OCI-LY7 (cell line): Measurements from ENCODE around the gene LBR. TPM values are rescaled to one million over a fixed set of nuclear protein-coding genes. Genes with fewer than 3 reads are reported as not detected.

ENCODE experiments used
- BruUV-seq: library from RNA; stranded (reverse); fragments of 400-500 nt; replicated peaks from 2 replicates; lab custom pipeline; 2021; lab: Mats Ljungman, UMichigan
- CTCF ChIA-PET: fragments of 300-600 bp; sonication (Branson Sonifier 250); formaldehyde crosslinking; loops from one replicate; lab custom pipeline; 2022; ENCODE audit warnings: antibody characterized with exemption; ENCODE audit not compliant: unreplicated experiment; lab: Charles Lee
- POLR2A ChIA-PET: fragments of 300-600 bp; sonication (Branson Sonifier 250); formaldehyde crosslinking; loops from one replicate; lab custom pipeline; 2022; ENCODE audit warnings: antibody characterized with exemption; lab: Charles Lee
- DNase-seq: peaks from one replicate; pipeline ENCODE4 v3.0.0-alpha.2; 2015; ENCODE audit warnings: low spot score
- H2AFZ ChIP-seq: fragments of 200-600 bp; sonication (generic), shearing (Covaris generic); 2 replicates; pipeline ENCODE4 v1.6.1; 2014; ENCODE audit warnings: mild to moderate bottlenecking, antibody characterized with exemption, low read length, moderate library complexity
- H3K27ac ChIP-seq: fragments of 200-600 bp; sonication (generic); 2 replicates; pipeline ENCODE4 v1.5.1; 2014; ENCODE audit warnings: mixed run types, low read depth, mild to moderate bottlenecking, moderate library complexity, low read length, inconsistent platforms; ENCODE audit not compliant: poor library complexity, severe bottlenecking
- H3K36me3 ChIP-seq: fragments of 200-600 bp; sonication (generic); 2 replicates; pipeline ENCODE4 v1.6.1; 2014; ENCODE audit warnings: mild to moderate bottlenecking, antibody characterized with exemption, low read length, moderate library complexity, mixed read lengths; ENCODE audit not compliant: insufficient read depth
- H3K4me1 ChIP-seq: fragments of 200-600 bp; sonication (generic); 2 replicates; pipeline ENCODE4 v1.5.1; 2014; ENCODE audit warnings: mild to moderate bottlenecking, low read length; ENCODE audit not compliant: insufficient read depth, poor library complexity, severe bottlenecking
- H3K4me2 ChIP-seq: fragments of 200-600 bp; sonication (generic); 2 replicates; pipeline ENCODE4 v1.6.1; 2014; ENCODE audit warnings: mild to moderate bottlenecking, low read length
- H3K4me3 ChIP-seq: fragments of 200-600 bp; sonication (generic); 2 replicates; pipeline ENCODE4 v1.5.1; 2014; ENCODE audit warnings: mild to moderate bottlenecking, low read depth, low read length; ENCODE audit not compliant: poor library complexity, severe bottlenecking
- H3K79me2 ChIP-seq: fragments of 200-600 bp; sonication (generic); 2 replicates; pipeline ENCODE4 v1.6.1; 2016; ENCODE audit warnings: low read depth, mild to moderate bottlenecking, low read length, moderate library complexity, mixed read lengths; ENCODE audit not compliant: insufficient read depth
- H3K9me2 ChIP-seq: fragments of 200-600 bp; sonication (generic); 2 replicates; pipeline ENCODE4 v1.6.1; 2016; ENCODE audit warnings: mild to moderate bottlenecking, low read length, mixed read lengths; ENCODE audit not compliant: insufficient read depth
- H3K9me3 ChIP-seq: fragments of 200-600 bp; sonication (generic); 2 replicates; pipeline ENCODE4 v1.6.1; 2014; ENCODE audit warnings: mild to moderate bottlenecking, mixed run types, low read length, mixed read lengths
- H4K20me1 ChIP-seq: fragments of 200-600 bp; sonication (generic); 2 replicates; pipeline ENCODE4 v1.6.1; 2014; ENCODE audit warnings: mild to moderate bottlenecking, antibody characterized with exemption, low read length, moderate library complexity, mixed read lengths; ENCODE audit not compliant: insufficient read depth
- CTCF ChIP-seq: fragments of 200-600 bp; sonication (generic); conservative IDR thresholded peaks from 2 replicates; pipeline ENCODE4 v1.5.1; 2014; ENCODE audit warnings: mild to moderate bottlenecking, antibody characterized with exemption, low read length, moderate library complexity, mixed read lengths
- EZH2phosphoT487 ChIP-seq: fragments of 200-600 bp; sonication (generic); IDR thresholded peaks from 2 replicates; pipeline ENCODE4 v1.6.1; 2018; ENCODE audit warnings: low read depth, borderline replicate concordance, mild to moderate bottlenecking, mixed run types, antibody characterized with exemption, low read length, moderate library complexity, mixed read lengths
- intact Hi-C: fragments of 100-400 bp; cut with micrococcal nuclease; formaldehyde crosslinking; loops from one replicate; pipeline ENCODE4 v1.10.0; 2022; ENCODE audit not compliant: unreplicated experiment
- total RNA-seq, 2 experiments: library from RNA; depleted of rRNA in 1 of 2; stranded (reverse); fragments of >200 nt in 1 of 2; shearing (Covaris generic) in 1 of 2; gene quantifications; 2 replicates each; pipeline ENCODE4 v1.2.3, GENCODE V29; 2014 to 2022

LBR gene
- total RNA-seq, 2 experiments from 2014 or later: 117 to 288 TPM

- intact Hi-C loops: no loop called here
- no peaks in the 10 kb centered on the region for H3K9me2 ChIP-seq
- H3K4me1 ChIP-seq: peaks cover 40% of the 10 kb centered on the region
- CTCF ChIA-PET: no interaction called here
- no peaks in the 10 kb centered on the region for H3K9me3 ChIP-seq
- no TSS peak for BruUV-seq
- H3K4me2 ChIP-seq: no peak overlapping the region
- no peak overlapping the region for H3K4me3 ChIP-seq
- TF ChIP-seq EZH2phosphoT487: no peak
- TF ChIP-seq CTCF: no peak
- H2AFZ ChIP-seq: no peak overlapping the region
- no peak overlapping the region for H3K27ac ChIP-seq
- POLR2A ChIA-PET: interaction anchor here (0.6 to 1.4 kb wide), 3 partner anchors 12 to 48 kb away, joined by 3 to 5 read pairs (median 3); no protein-coding TSS in a partner anchor
- DNase-seq: no peak
- H4K20me1 ChIP-seq: no peaks in the 10 kb centered on the region
- no peaks in the 10 kb centered on the region for H3K79me2 ChIP-seq
- no peaks in the 10 kb centered on the region for H3K36me3 ChIP-seq
These were observed 34.5 kb upstream of the LBR start for GRCh38 chr1:225462429-225462713.

GRCh38 chr1:225461533-225462428 lies 33.9 kb upstream of the LBR start:
- no TSS peak for BruUV-seq
- ChIA-PET CTCF (interaction anchor here (0.8 kb wide), 1 partner anchor 11 kb away, joined by 4 read pairs; no protein-coding TSS in a partner anchor), POLR2A (interaction anchor here (0.5 to 1.4 kb wide), 6 partner anchors 10 to 57 kb away, joined by 3 to 5 read pairs (median 3); no protein-coding TSS in a partner anchor)
- Histone ChIP-seq H3K9me2 (no peaks in the 10 kb centered on the region), H2AFZ (no peak overlapping the region), H3K4me3 (no peak overlapping the region), H3K4me1 (peaks cover 35% of the 10 kb centered on the region), H3K9me3 (no peaks in the 10 kb centered on the region), H3K79me2 (no peaks in the 10 kb centered on the region), H3K36me3 (no peaks in the 10 kb centered on the region), H4K20me1 (no peaks in the 10 kb centered on the region), H3K27ac (no peak overlapping the region), H3K4me2 (no peak overlapping the region)
- intact Hi-C loops: no loop called here
- TF ChIP-seq EZH2phosphoT487: no peak
- TF ChIP-seq CTCF: no peak
- DNase-seq: no peak
